ENCODE data around the gene PTPN5. TPM values are rescaled to one million over a fixed set of nuclear protein-coding genes. Genes with fewer than 3 reads are reported as not detected.
"Not testable (repeated sequence)": the region's sequence is repeated elsewhere in the genome, so short reads cannot be mapped to it uniquely, and the experiment has no call there.

PTPN5 gene
- total and polyA plus RNA-seq, 8 donors: 0.19 to 2.9 (median 0.38) TPM; not detected in 3

DNA sequence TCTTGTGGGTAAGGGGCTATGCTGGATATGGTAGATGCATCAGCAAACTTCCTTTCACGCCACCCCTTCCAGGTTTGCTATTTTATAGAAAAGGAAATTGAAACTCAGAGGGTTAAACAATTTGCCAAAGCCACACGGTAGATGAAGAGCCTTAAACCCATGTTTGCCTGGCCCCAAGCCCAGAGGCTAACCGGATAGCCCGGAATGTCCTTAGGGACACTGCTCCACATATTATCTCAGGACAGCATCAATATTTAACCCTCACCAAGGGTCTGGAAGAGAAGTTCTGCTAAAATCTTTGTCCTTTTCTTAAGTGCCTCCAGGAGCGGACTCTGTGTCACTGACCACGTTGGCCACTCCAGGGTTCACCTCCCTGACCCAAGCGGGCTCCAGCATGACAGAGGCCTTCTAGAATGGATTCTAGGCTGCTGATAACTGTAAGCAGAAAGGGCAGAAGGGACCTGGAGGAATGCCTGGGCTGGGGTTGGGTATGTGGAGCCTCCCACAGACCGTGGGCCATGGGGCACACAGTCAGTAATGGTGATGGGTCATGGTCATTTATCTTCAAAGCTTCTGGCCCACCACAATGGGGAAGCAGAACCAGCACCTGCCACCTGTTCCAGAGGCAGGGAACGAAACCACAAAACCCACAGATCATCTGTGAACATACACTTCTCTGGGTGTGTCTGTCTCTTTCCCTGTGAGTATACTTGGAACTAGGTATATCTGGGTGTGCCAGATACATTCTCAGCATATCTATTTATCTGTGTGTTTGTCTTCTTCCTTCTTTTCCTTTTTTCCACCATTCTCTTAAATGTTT lies 98.4 kb downstream of the PTPN5 start:
- Histone ChIP-seq H3K4me3 (no peak overlapping the region), H3K9me3 (no peaks in the 10 kb centered on the region), H3K27ac (no peak overlapping the region), H3K4me1 (peaks cover 0 to 4% (median 2%) of the 10 kb centered on the region in 4 donors), H3K36me3 (no peaks in the 10 kb centered on the region), H3K27me3 (no peaks in the 10 kb centered on the region)
- WGBS, 5 donors: 60 to 71% (median 64%) methylated on average over 9 of the region's 9 CpGs
- no peak for DNase-seq
- intact Hi-C loops (cut with DNase I; ENCODE audit: low total_unique reads): no loop called here
- TF ChIP-seq EP300 (IDR thresholded peaks at IDR 0.05) (no peak), POLR2A (IDR thresholded peaks at IDR 0.05) (no peak), POLR2AphosphoS5 (IDR thresholded peaks at IDR 0.05) (no peak), CTCF (IDR thresholded peaks at IDR 0.05) (no peak)

DNA sequence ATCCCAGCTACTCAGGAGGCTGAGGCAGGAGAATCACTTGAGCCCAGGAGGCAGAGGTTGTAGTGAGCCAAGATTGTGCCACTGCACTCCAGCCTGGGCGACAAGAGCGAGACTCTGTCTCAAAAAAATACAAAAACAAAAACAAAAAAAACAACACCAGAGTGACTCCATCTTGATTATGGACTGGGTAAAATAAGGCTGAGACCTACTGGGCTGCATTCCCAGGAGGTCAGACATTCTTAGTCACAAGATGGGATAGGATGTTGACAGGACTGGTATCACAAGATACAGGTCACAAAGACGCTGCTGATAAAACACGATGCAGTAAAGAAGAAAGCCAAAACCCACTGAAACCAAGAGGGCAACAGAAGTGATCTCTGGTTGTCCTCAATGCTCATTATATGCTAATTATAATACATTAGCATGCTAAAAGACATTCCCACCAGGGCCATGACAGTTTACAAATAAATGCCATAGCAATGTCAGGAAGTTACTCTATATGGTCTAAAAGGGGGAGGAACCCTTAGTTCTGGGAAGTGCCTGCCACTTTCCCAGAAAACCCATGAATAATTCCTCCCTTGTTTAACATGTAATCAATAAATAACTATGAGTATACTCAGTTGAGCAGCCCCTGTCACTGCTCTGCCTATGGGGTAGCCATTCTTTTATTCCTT lies 100.0 kb downstream of the PTPN5 start:
- H3K9me3 ChIP-seq; H3K4me1 ChIP-seq; H3K36me3 ChIP-seq; H3K27ac ChIP-seq; intact Hi-C loops (cut with DNase I; ENCODE audit: low total_unique reads); H3K4me3 ChIP-seq; DNase-seq; H3K27me3 ChIP-seq: not testable (repeated sequence)
- WGBS, 5 donors: 64 to 81% (median 71%) methylated on average over 4 of the region's 4 CpGs

DNA sequence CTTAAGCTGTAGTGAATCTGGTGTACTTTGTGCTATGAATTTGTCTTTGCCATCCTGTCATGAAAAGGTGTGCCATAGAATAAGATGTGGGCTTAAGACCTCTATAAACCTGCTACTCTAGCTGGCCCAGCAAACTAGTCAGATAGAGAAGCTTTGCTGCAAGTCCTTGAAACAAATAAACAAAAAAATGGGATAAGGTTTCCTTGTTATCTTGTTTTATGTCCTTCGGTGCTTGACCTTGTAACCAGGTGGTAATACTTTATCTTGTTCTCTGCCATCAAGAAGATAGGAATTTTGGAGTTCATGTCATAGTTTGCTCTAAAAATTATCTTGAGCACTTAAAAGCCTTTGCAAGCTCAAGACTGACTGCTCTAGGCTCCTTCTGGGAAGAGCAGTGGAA lies 107.3 kb downstream of the PTPN5 start:
- Histone ChIP-seq H3K27ac (no peak overlapping the region), H3K36me3 (no peaks in the 10 kb centered on the region), H3K9me3 (no peaks in the 10 kb centered on the region), H3K27me3 (no peaks in the 10 kb centered on the region), H3K4me3 (no peak overlapping the region), H3K4me1 (no peaks in the 10 kb centered on the region)
- TF ChIP-seq POLR2AphosphoS5 (IDR thresholded peaks at IDR 0.05) (no peak), CTCF (IDR thresholded peaks at IDR 0.05) (no peak), POLR2A (IDR thresholded peaks at IDR 0.05) (no peak), EP300 (IDR thresholded peaks at IDR 0.05) (no peak)
- intact Hi-C loops (cut with DNase I; ENCODE audit: low total_unique reads): no loop called here
- 50 to 70% (median 63%) methylated on average over 1 of the region's 1 CpG for WGBS, 5 donors
- DNase-seq: no peak

- 92 to 96% (median 92%) methylated on average over 3 of the region's 3 CpGs for WGBS, 5 donors
- intact Hi-C loops (cut with DNase I; ENCODE audit: low total_unique reads): no loop called here
Observed at GRCh38 chr11:18682466-18682865, 109.1 kb downstream of the PTPN5 start.

DNA sequence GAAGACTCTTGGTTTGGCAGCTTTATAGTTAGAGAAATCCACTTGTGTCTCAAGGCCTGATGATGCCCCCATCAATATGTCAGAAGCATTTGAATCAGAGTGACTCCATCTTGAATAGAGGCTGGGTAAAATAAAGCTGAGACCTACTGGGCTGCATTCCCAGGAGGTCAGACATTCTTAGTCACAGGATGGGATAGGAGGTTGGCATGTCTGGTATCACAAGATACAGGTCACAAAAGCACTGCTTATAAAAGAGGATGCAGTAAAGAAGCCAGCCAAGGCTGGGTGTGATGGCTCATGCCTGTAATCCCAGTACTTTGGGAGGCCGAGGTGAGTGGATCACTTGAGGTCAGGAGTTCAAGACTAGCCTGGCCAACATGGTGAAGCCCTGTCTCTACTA lies 109.6 kb downstream of the PTPN5 start:
- intact Hi-C loops (cut with DNase I; ENCODE audit: low total_unique reads); DNase-seq; H3K4me3 ChIP-seq; H3K36me3 ChIP-seq; H3K4me1 ChIP-seq; H3K27ac ChIP-seq; H3K27me3 ChIP-seq; H3K9me3 ChIP-seq: not testable (repeated sequence)
- 82 to 100% (median 87%) methylated on average over 1 of the region's 1 CpG for WGBS, 5 donors

More at GRCh38 chr11:18682466-18682865, 109.1 kb downstream of the PTPN5 start:
- no peak for TF ChIP-seq POLR2AphosphoS5 (IDR thresholded peaks at IDR 0.05)
- no peak for TF ChIP-seq EP300 (IDR thresholded peaks at IDR 0.05)
- TF ChIP-seq POLR2A (IDR thresholded peaks at IDR 0.05): no peak
- no peaks in the 10 kb centered on the region for H3K27me3 ChIP-seq
- H3K36me3 ChIP-seq: no peaks in the 10 kb centered on the region
- no peak overlapping the region for H3K27ac ChIP-seq
- H3K4me1 ChIP-seq: no peaks in the 10 kb centered on the region
- no peak for DNase-seq
- no peak overlapping the region for H3K4me3 ChIP-seq
- H3K9me3 ChIP-seq: no peaks in the 10 kb centered on the region

Other genes starting within 250 kb of the PTPN5 start
- gene UEVLD, start 203.1 kb downstream of the PTPN5 start, total RNA-seq: 10 to 100 TPM in 4 of 5 donors, 1 to 10 TPM in 1; 6.7 to 40.6 (median 22.2) TPM
- 10 to 100 TPM in 2 of 3 donors, 1 to 10 TPM in 1; 4.9 to 11.9 (median 10.4) TPM for gene UEVLD, start 203.1 kb downstream of the PTPN5 start, polyA plus RNA-seq
- 1 to 10 TPM in 1 of 5 donors, not detected in 4; 1.3 TPM for gene MISFA, start 192.0 kb downstream of the PTPN5 start, total RNA-seq
- 1 to 10 TPM; 1.3 to 4.6 (median 1.3) TPM for gene MISFA, start 192.0 kb downstream of the PTPN5 start, polyA plus RNA-seq
- 10 to 100 TPM in 3 of 5 donors, 1 to 10 TPM in 2; 5.2 to 24.3 (median 11.2) TPM for gene SPTY2D1, start 157.5 kb downstream of the PTPN5 start, total RNA-seq
- 1 to 10 TPM; 3.0 to 6.4 (median 5.5) TPM for gene SPTY2D1, start 157.5 kb downstream of the PTPN5 start, polyA plus RNA-seq
- gene TMEM86A, start 93.0 kb downstream of the PTPN5 start, total RNA-seq: 1 to 10 TPM in 4 of 5 donors, not detected in 1; 2.2 to 7.5 (median 3.3) TPM
- gene TMEM86A, start 93.0 kb downstream of the PTPN5 start, polyA plus RNA-seq: 1 to 10 TPM in 1 of 3 donors, under 1 TPM in 2; 0.76 to 1.2 (median 0.88) TPM
- 1 to 10 TPM in 1 of 5 donors, under 1 TPM in 1, not detected in 3; 0.18 to 8.3 TPM for gene IGSF22, start 65.6 kb downstream of the PTPN5 start, total RNA-seq
- under 1 TPM in 2 of 3 donors, not detected in 1; 0.37 to 0.75 TPM for gene IGSF22, start 65.6 kb downstream of the PTPN5 start, polyA plus RNA-seq
- gene MRGPRX1, start 147.6 kb upstream of the PTPN5 start, total RNA-seq: not detected
- gene MRGPRX1, start 147.6 kb upstream of the PTPN5 start, polyA plus RNA-seq: not detected